Nephron progenitor cell (in vitro differentiated cells): ENCODE results near the gene IPO9.

Source experiments
- DNase-seq: peaks from one replicate; pipeline ENCODE4 v3.0.0; 2021
- H3K27ac Mint-ChIP-seq: 2 replicates; pipeline ENCODE4 v1.8.0; 2021; ENCODE audit warnings: mild to moderate bottlenecking, moderate library complexity, mixed read lengths
- H3K27me3 Mint-ChIP-seq: 2 replicates; pipeline ENCODE4 v1.8.0; 2021; ENCODE audit warnings: mild to moderate bottlenecking, low read depth, mixed read lengths; ENCODE audit not compliant: poor library complexity
- H3K36me3 Mint-ChIP-seq: 2 replicates; pipeline ENCODE4 v1.8.0; 2021; ENCODE audit warnings: low read depth, mixed read lengths
- H3K4me1 Mint-ChIP-seq: 2 replicates; pipeline ENCODE4 v1.8.0; 2021; ENCODE audit warnings: mixed read lengths
- H3K4me3 Mint-ChIP-seq: 2 replicates; pipeline ENCODE4 v1.8.0; 2021; ENCODE audit warnings: mild to moderate bottlenecking, moderate library complexity, mixed read lengths
- H3K9me3 Mint-ChIP-seq: 2 replicates; pipeline ENCODE4 v1.8.0; 2021; ENCODE audit warnings: mild to moderate bottlenecking, moderate library complexity, mixed read lengths
- TF ChIP-seq, protein P1 (sequence below): fragments of 200-600 bp; sonication (generic); IDR thresholded peaks from 2 replicates; pipeline ENCODE4 v1.5.0; 2021; ENCODE audit warnings: antibody characterized with exemption

The IPO9 gene

DNA sequence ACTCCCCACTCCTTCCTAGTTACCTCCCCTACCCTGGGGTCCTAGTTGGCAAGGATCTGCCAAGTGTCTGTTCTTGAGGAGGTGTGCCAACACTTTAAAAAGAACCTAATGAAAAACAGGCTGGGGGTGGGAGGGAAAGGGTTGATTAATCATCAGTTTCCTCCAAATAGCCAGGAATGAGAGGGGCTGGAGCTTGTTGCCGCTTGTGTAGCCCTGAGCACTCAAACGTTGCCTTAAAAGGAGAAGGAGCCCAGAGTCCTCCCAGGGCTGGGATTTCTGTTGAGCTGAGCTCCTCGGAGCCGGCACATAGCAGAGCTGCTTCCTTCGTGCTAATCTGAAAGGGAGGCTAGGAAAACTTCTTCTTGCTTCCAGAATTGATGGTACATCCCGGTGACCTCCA, 75.6 kb downstream of the IPO9 start:
- Mint-ChIP-seq H3K27ac (peak overlapping the region; percentile 96), H3K4me1 (peaks cover 82% of the 10 kb centered on the region), H3K36me3 (peaks cover 12% of the 10 kb centered on the region), H3K4me3 (no peak overlapping the region), H3K27me3 (peaks cover 13% of the 10 kb centered on the region), H3K9me3 (no peaks in the 10 kb centered on the region)
- TF ChIP-seq, protein P1, sequence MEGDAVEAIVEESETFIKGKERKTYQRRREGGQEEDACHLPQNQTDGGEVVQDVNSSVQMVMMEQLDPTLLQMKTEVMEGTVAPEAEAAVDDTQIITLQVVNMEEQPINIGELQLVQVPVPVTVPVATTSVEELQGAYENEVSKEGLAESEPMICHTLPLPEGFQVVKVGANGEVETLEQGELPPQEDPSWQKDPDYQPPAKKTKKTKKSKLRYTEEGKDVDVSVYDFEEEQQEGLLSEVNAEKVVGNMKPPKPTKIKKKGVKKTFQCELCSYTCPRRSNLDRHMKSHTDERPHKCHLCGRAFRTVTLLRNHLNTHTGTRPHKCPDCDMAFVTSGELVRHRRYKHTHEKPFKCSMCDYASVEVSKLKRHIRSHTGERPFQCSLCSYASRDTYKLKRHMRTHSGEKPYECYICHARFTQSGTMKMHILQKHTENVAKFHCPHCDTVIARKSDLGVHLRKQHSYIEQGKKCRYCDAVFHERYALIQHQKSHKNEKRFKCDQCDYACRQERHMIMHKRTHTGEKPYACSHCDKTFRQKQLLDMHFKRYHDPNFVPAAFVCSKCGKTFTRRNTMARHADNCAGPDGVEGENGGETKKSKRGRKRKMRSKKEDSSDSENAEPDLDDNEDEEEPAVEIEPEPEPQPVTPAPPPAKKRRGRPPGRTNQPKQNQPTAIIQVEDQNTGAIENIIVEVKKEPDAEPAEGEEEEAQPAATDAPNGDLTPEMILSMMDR: no peak
- no peak for DNase-seq

DNA sequence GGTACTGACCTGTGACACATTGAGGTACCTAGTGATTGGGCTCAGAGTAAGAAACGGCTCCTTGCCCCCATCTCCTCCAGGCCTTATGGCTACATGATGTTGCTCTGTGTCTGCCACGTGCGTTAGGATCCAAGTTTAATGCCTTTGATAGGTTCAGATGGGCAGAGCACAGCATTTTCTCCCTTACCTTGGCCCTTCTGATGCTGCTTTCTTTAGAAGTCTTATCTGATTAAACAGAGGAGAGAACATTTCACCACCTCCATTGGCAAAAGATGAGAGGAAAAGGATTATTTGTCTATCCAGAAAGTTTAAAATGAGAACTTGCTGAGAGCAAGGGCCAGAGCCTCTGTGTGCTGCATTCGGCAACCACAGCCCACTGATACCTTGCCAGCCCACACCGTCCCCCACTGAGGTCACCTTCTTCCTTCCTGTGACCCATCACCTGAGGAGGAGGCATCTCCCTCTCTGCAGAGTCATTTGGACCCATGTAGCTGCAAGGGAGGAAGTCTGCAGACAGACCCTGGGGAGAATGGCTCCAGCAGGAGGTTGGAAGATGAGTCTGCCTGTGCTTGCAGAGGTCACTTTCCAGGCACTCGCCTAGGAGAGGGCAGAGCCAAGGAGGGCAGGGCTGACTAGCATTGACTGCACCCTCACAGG, 76.4 kb downstream of the IPO9 start:
- Mint-ChIP-seq H3K27ac (no peak overlapping the region), H3K4me3 (no peak overlapping the region), H3K4me1 (peaks cover 85% of the 10 kb centered on the region), H3K27me3 (peaks cover 11% of the 10 kb centered on the region), H3K36me3 (peaks cover 5% of the 10 kb centered on the region), H3K9me3 (no peaks in the 10 kb centered on the region)
- TF ChIP-seq, protein P1: no peak
- DNase-seq: no peak

DNA sequence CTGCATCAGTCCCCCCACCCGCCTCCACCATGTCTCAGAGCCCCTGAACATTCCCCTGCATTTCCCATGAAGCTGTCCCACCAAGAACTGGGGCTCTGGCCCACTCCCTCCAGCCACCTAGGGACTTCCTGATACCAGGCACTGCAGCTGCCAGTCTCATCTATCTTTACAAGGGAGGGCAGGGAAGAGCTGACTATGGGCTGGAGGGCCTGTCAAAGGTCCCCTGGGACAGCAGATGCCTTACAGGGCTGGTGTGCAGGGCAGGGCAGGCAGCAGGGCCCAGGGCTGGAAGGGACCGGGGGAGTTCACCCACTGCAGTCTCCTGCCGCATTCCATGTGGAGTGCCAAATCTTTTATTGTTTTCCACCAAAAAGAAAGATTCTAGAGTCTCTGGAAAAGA, 77.4 kb downstream of the IPO9 start:
- Mint-ChIP-seq H3K27me3 (peaks cover 9% of the 10 kb centered on the region), H3K9me3 (no peaks in the 10 kb centered on the region), H3K4me1 (peaks cover 88% of the 10 kb centered on the region), H3K36me3 (no peaks in the 10 kb centered on the region), H3K27ac (no peak overlapping the region), H3K4me3 (no peak overlapping the region)
- DNase-seq: no peak
- TF ChIP-seq, protein P1: no peak

DNA sequence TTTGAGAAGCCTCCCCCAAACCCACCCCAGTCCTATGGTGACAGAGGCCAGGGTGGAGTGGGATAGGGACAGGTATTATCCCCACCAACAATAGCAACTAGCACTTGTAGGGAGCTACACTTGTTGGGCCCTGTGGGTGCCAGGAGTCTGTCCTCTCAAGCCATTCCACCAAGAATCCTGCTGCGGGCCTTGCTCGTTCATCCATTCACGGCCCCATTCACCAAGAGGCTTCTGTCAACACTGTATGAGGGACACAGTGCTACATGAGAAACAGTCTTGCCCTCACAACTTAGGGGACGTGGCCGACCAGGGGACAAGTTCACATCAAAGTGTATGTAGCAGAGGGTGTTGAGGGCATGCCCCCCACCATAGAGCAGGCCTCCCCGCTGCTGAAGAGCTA, 78.7 kb downstream of the IPO9 start:
- Mint-ChIP-seq H3K27ac (no peak overlapping the region), H3K36me3 (no peaks in the 10 kb centered on the region), H3K27me3 (peaks cover 9% of the 10 kb centered on the region), H3K9me3 (no peaks in the 10 kb centered on the region), H3K4me3 (no peak overlapping the region), H3K4me1 (peaks cover 92% of the 10 kb centered on the region)
- TF ChIP-seq, protein P1: no peak
- no peak for DNase-seq

DNA sequence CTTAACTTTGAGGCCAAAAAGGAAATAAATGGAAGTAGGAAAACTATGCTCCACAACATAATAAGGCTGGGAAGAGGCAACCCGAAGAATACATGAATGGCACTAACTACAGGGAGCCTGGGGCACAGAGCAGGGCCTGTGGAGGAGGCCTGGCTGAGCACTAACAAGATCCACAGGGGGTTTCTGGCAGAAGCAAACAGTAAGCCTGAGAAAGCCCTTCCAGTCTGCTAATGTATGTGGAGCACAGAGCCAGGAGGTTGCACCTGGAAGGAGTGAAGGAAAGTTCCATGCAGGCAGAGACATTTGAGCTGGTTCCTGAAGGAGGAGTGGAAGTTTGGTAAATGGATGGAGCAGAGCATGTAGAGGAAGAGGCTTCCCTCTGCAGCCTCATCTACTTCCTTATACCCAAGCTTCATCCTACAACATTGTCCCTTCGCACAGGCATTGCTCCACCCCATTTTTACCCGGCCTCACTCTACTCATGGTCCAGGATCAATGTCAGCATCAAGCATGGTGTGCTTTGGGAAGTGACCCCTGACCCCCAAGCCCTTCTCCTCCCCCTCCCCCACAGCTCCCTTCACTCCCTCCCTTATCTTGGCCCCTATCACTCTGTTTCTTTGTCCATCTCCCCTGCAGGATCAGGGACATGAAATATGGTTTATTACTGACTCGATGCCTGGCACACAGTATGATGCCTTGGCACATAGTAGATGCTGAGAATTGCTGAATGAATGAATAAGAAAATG, 83.0 kb downstream of the IPO9 start:
- Mint-ChIP-seq H3K4me1 (peaks cover 94% of the 10 kb centered on the region), H3K27ac (peak overlapping the region; percentile 94)

More for the DNA sequence above, 83.0 kb downstream of the IPO9 start:
- H3K9me3 Mint-ChIP-seq: no peaks in the 10 kb centered on the region
- DNase-seq: no peak
- H3K4me3 Mint-ChIP-seq: no peak overlapping the region
- no peaks in the 10 kb centered on the region for H3K36me3 Mint-ChIP-seq
- TF ChIP-seq, protein P1: no peak
- peaks cover 5% of the 10 kb centered on the region for H3K27me3 Mint-ChIP-seq
